ENCODE data around the gene UPB1. TPM values are rescaled to one million over a fixed set of nuclear protein-coding genes. Genes with fewer than 3 reads are reported as not detected.

The UPB1 gene
- total RNA-seq, 1 donor from 2014 or later, result 0.24 TPM

DNA sequence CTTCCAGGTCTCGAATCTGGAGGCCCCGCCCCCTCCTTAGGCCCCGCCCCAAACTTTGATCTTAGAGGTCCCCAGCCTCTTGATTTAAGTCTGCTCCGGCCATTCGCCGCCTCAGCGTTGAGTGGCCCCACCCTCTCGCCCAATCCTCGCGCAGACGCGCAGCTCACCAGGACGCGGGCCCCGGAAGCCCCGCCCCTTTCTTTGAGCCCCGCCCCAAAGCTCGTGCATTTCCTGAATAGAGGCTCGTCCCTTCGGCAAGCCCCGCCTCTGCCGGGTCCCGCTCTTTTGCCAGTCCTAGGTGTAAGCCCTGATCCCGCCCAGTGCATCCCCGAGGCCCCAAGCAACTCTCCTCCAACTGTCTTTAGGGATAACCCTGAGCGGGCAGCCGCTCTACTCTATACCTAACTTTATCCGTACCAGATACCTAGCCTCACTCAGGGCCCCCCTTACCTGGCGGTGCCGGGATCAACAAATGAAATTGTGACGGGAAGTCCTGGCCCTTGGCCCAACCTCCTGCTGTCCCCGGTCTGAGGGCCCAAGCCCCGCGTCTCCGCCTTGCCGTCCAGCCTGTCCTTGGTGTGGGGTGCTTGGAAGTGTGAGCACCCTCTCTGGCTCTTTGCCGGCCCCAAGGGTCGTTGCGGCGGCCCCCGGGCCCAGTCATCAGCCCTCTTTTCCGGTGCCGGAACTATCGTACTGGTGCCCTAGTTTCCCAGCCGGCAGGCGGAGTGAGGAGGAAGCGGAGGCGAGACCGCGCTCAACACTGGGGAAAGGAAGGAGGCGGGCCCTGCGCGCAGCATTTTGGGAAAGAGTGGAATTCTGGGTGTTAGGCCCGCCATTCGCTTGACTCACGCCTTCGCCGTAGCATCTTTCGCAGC, 60.3 kb downstream of the UPB1 start, which contains the start of gene SNRPD3:
Gene SNRPD3 (plus strand): TSS at position 835 of the 875 bp plus-strand sequence. CDS start 1,676 bp downstream, outside the sequence.
- Mint-ChIP-seq H3K27me3 (no peaks in the 10 kb centered on the region), H3K9me3 (no peaks in the 10 kb centered on the region), H3K27ac (peak within 1 kb of the TSS; percentile 99), H3K4me3 (peak within 1 kb of the TSS; percentile 100), H3K36me3 (peaks cover 13% of the 10 kb centered on the region), H3K4me1 (ENCODE audit: unreplicated experiment) (peaks cover 35% of the 10 kb centered on the region)
- TF ChIP-seq, protein P1, sequence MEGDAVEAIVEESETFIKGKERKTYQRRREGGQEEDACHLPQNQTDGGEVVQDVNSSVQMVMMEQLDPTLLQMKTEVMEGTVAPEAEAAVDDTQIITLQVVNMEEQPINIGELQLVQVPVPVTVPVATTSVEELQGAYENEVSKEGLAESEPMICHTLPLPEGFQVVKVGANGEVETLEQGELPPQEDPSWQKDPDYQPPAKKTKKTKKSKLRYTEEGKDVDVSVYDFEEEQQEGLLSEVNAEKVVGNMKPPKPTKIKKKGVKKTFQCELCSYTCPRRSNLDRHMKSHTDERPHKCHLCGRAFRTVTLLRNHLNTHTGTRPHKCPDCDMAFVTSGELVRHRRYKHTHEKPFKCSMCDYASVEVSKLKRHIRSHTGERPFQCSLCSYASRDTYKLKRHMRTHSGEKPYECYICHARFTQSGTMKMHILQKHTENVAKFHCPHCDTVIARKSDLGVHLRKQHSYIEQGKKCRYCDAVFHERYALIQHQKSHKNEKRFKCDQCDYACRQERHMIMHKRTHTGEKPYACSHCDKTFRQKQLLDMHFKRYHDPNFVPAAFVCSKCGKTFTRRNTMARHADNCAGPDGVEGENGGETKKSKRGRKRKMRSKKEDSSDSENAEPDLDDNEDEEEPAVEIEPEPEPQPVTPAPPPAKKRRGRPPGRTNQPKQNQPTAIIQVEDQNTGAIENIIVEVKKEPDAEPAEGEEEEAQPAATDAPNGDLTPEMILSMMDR (conservative IDR thresholded peaks at IDR 0.05), result peak; percentile 57
- peak; percentile 98 for DNase-seq (ENCODE audit: extremely low spot score, unreplicated experiment)

DNA sequence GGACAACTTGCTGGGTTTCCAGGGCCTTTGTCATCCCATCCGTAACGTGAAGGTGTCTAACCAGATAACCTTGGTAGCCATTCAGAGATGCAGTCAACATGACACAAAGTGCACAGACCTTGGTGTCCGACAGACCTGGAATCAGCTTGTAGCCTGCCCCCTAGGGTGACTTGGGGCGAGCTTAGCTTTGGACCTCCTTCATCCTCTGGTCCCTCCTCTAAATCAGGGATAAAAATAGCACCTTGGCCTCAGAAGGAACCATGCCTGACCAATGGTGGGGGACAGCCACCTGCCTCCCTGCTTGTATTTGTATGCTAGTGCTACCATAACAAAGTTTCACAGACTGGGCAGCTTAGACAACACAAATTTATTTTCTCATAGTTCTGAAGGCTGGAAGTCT, 64.3 kb downstream of the UPB1 start:
- Mint-ChIP-seq H3K4me3 (peak overlapping the region; percentile 22), H3K36me3 (peaks cover 17% of the 10 kb centered on the region), H3K27ac (no peak overlapping the region), H3K27me3 (no peaks in the 10 kb centered on the region), H3K4me1 (ENCODE audit: unreplicated experiment) (peaks cover 15% of the 10 kb centered on the region), H3K9me3 (no peaks in the 10 kb centered on the region)
- no peak for DNase-seq (ENCODE audit: extremely low spot score, unreplicated experiment)
- TF ChIP-seq, protein P1 (conservative IDR thresholded peaks at IDR 0.05), result no peak

DNA sequence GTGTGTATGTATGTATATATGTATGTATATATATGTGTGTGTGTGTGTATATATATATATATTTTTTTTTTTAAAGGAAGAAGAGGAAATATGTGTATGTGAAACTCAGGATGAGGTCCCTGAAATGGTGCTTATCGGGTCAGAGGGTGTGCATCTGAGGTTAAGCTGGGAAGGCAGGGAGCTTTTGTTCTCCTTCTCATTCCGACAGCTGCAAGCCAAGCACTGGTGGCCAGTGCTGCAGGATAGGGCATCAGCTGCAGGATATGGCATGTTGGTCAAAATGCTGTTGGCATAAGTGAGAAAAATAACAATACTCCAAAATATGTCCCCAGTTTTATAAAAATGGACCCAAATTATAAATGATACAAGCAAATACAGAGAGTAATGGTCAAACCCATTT, 68.1 kb downstream of the UPB1 start:
- peaks cover 14% of the 10 kb centered on the region for H3K4me1 Mint-ChIP-seq (ENCODE audit: unreplicated experiment)
- no peaks in the 10 kb centered on the region for H3K27me3 Mint-ChIP-seq
- no peaks in the 10 kb centered on the region for H3K9me3 Mint-ChIP-seq
- DNase-seq (ENCODE audit: extremely low spot score, unreplicated experiment), result no peak
- no peak overlapping the region for H3K4me3 Mint-ChIP-seq
- TF ChIP-seq, protein P1 (conservative IDR thresholded peaks at IDR 0.05), result no peak
- no peak overlapping the region for H3K27ac Mint-ChIP-seq
- H3K36me3 Mint-ChIP-seq, result peaks cover 12% of the 10 kb centered on the region

DNA sequence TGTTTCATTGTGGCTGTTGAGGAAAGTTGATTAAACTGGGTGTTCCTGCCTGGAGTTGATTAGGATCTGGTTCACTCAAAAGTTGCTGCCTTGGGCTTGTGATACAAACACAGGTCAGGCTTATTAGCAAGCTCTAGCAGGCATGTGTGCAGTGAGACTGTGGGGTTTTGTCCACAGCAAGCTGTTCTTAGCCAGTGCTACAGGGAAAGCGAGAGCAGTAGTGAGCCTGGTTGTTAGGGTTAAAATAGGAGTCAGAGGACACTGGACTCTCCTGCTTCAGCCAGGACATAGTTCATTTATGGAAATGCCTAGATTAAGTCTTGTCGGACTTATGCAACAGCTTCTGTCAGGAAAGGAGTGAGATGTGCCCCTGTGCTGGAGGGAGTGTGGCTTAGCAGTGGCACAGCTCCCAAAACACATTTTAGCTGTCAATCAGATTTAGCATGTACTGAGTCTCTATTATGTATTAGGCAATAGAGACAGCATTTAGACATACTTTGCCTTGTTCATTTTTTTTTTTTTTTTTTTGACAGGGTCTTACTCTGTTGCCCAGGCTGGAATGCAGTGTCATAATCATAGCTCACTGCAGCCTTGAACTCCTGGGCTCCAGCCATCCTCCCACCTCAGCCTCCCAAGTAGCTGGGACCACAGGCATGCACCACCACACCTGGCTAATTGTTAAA, 69.4 kb downstream of the UPB1 start:
- H3K4me3 Mint-ChIP-seq, result no peak overlapping the region
- H3K36me3 Mint-ChIP-seq, result peaks cover 9% of the 10 kb centered on the region
- no peak overlapping the region for H3K27ac Mint-ChIP-seq
- TF ChIP-seq, protein P1 (conservative IDR thresholded peaks at IDR 0.05), result no peak
- peaks cover 12% of the 10 kb centered on the region for H3K4me1 Mint-ChIP-seq (ENCODE audit: unreplicated experiment)
- no peaks in the 10 kb centered on the region for H3K9me3 Mint-ChIP-seq
- H3K27me3 Mint-ChIP-seq, result no peaks in the 10 kb centered on the region
- no peak for DNase-seq (ENCODE audit: extremely low spot score, unreplicated experiment)

DNA sequence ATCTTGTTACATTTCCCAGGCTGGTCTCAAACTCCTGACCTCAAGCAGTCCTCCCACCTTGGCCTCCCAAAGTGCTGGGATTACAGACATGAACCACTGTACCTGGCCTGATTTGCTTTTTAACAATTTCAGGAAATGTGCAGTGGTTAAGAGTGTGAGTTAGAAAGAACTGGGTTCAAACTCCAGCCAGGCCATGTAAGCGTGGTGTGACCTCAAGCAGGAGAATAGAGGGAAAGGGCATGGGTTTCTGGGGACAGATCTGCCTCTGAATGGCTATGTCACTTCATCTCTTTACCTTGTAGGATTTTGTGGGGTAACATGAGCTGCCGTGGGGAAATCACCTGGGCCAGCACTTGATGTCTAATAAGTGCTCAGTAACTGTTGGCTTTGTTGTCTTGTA, 69.9 kb downstream of the UPB1 start:
- Mint-ChIP-seq H3K4me1 (ENCODE audit: unreplicated experiment) (peaks cover 12% of the 10 kb centered on the region), H3K4me3 (no peak overlapping the region), H3K27ac (no peak overlapping the region), H3K9me3 (no peaks in the 10 kb centered on the region), H3K27me3 (no peaks in the 10 kb centered on the region), H3K36me3 (peaks cover 12% of the 10 kb centered on the region)
- no peak for DNase-seq (ENCODE audit: extremely low spot score, unreplicated experiment)
- TF ChIP-seq, protein P1 (conservative IDR thresholded peaks at IDR 0.05), result no peak

Data from type B pancreatic cell (in vitro differentiated cells).